ENCODE results near the gene BSG. TPM values are rescaled to one million over a fixed set of nuclear protein-coding genes. Genes with fewer than 3 reads are reported as not detected.

BSG gene
- total and polyA plus RNA-seq, 7 experiments from 2014 or later, result 109 to 349 (median 159) TPM

DNA sequence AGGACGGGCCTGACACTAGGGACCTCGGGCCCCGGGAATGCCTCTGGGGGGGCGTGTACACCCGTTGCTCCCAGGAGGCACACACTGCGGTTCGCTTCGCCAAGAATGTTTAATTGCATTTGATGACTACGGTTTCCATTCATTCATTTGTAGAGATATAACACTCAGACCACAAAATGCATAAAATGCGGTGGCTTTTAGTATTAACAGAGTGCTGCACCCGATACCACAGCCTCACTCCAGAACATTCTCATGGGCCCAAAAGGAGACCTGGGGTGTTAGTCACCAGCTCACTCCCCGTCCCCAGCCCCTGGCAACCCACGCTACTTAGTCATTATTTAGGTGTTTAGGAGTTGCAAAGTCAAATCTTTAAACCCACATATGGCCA is 39.1 kb downstream of the BSG start:
- H3K36me3 Mint-ChIP-seq, result peaks cover 0 to 14% (median 4%) of the 10 kb centered on the region in 5 donors
- Histone ChIP-seq H3K9me3 (ENCODE audit: control insufficient read depth in 2 of 3, low read length in 3 of 3) (no peaks in the 10 kb centered on the region), H3K36me3 (ENCODE audit: control insufficient read depth in 2 of 3, insufficient read depth in 3 of 3, low read length in 3 of 3) (peaks cover 0 to 4% (median 0%) of the 10 kb centered on the region in 3 experiments), H3K27me3 (ENCODE audit: control insufficient read depth in 2 of 2, insufficient read depth in 2 of 2, low read length in 2 of 2) (no peaks in the 10 kb centered on the region), H3K4me3 (ENCODE audit: low read length) (peak overlapping the region; percentile 49), H3K4me1 (ENCODE audit: control insufficient read depth in 2 of 2, insufficient read depth in 2 of 2, low read length in 2 of 2) (peaks cover 12% of the 10 kb centered on the region in 2 donors), H3K27ac (ENCODE audit: low read depth, low read length) (peak overlapping the region; percentile 75)
- peak in 1 of 9 donors; percentile 62 for DNase-seq
- ChIA-PET CTCF (no interaction called here), POLR2A (interaction anchor here (0.6 to 1.8 kb wide), 6 partner anchors 11 to 50 kb away, joined by 3 to 7 read pairs (median 4); no protein-coding TSS in a partner anchor)
- peak overlapping the region; percentile 83 to 97 (median 94) for H3K4me3 Mint-ChIP-seq
- intact Hi-C loops (cut with micrococcal nuclease), result loop anchor here (1.0 to 5.0 kb wide), 6 partner anchors 22 to 100 kb away; partner anchors contain the start of genes BSG (in 2 of the 2) and POLRMT (in 1 of the 2)
- ATAC-seq, result peak; percentile 14
- H3K27me3 Mint-ChIP-seq, result no peaks in the 10 kb centered on the region
- H3K9me3 Mint-ChIP-seq, result no peaks in the 10 kb centered on the region
- peaks cover 0 to 23% (median 17%) of the 10 kb centered on the region in 7 donors for H3K4me1 Mint-ChIP-seq
- H3K27ac Mint-ChIP-seq, result peak overlapping the region in 8 of 9 donors; percentile 80 to 98 (median 88)

- peak overlapping the region in 2 of 9 donors; percentile 28 to 30 for H3K27ac Mint-ChIP-seq
- intact Hi-C loops (cut with micrococcal nuclease), result loop anchor here in 1 of 2 donors (5.0 kb wide), 1 partner anchor 41 kb away; the partner anchor contains the start of gene BSG
- no peak for DNase-seq
Observed at GRCh38 chr19:612941-613340, 40.5 kb downstream of the BSG start.

GRCh38 chr19:613732-614567 is 41.6 kb downstream of the BSG start:
- H3K4me1 ChIP-seq (ENCODE audit: control insufficient read depth in 2 of 2, insufficient read depth in 2 of 2, low read length in 2 of 2), result peaks cover 11 to 12% of the 10 kb centered on the region in 2 donors
- H3K36me3 ChIP-seq (ENCODE audit: control insufficient read depth in 2 of 3, insufficient read depth in 3 of 3, low read length in 3 of 3), result peaks cover 0 to 24% (median 0%) of the 10 kb centered on the region in 3 experiments
- Mint-ChIP-seq H3K27ac (peak overlapping the region in 1 of 9 donors; percentile 27), H3K4me1 (peaks cover 0 to 23% (median 17%) of the 10 kb centered on the region in 7 donors), H3K4me3 (peak overlapping the region in 1 of 10 donors; percentile 67), H3K36me3 (peaks cover 2 to 17% (median 4%) of the 10 kb centered on the region in 5 donors), H3K27me3 (no peaks in the 10 kb centered on the region), H3K9me3 (no peaks in the 10 kb centered on the region)
- CTCF ChIA-PET, result no interaction called here
- intact Hi-C loops (cut with micrococcal nuclease), result loop anchor here in 1 of 2 donors (5.0 kb wide), 1 partner anchor 42 kb away; the partner anchor contains the start of gene BSG
- H3K27me3 ChIP-seq (ENCODE audit: control insufficient read depth in 2 of 2, insufficient read depth in 2 of 2, low read length in 2 of 2), result no peaks in the 10 kb centered on the region
- H3K4me3 ChIP-seq (ENCODE audit: low read length), result no peak overlapping the region
- ATAC-seq, result no peak
- no peaks in the 10 kb centered on the region for H3K9me3 ChIP-seq (ENCODE audit: control insufficient read depth in 2 of 3, low read length in 3 of 3)
- H3K27ac ChIP-seq (ENCODE audit: low read depth, low read length), result no peak overlapping the region
- no peak for DNase-seq
- POLR2A ChIA-PET, result interaction anchor here (0.7 kb wide), 1 partner anchor 19 kb away, joined by 3 read pairs; no protein-coding TSS in a partner anchor

More at GRCh38 chr19:612941-613340, 40.5 kb downstream of the BSG start:
- peaks cover 0 to 14% (median 0%) of the 10 kb centered on the region in 3 experiments for H3K36me3 ChIP-seq (ENCODE audit: control insufficient read depth in 2 of 3, insufficient read depth in 3 of 3, low read length in 3 of 3)
- H3K9me3 ChIP-seq (ENCODE audit: control insufficient read depth in 2 of 3, low read length in 3 of 3), result no peaks in the 10 kb centered on the region
- Mint-ChIP-seq H3K36me3 (peaks cover 0 to 14% (median 4%) of the 10 kb centered on the region in 5 donors), H3K4me1 (peaks cover 0 to 23% (median 17%) of the 10 kb centered on the region in 7 donors), H3K27me3 (no peaks in the 10 kb centered on the region), H3K4me3 (peak overlapping the region in 1 of 10 donors; percentile 41), H3K9me3 (no peaks in the 10 kb centered on the region)
- ChIA-PET POLR2A (interaction anchor here (0.7 kb wide), 1 partner anchor 20 kb away, joined by 3 read pairs; no protein-coding TSS in a partner anchor), CTCF (no interaction called here)
- no peak for ATAC-seq
- no peak overlapping the region for H3K27ac ChIP-seq (ENCODE audit: low read depth, low read length)
- no peaks in the 10 kb centered on the region for H3K27me3 ChIP-seq (ENCODE audit: control insufficient read depth in 2 of 2, insufficient read depth in 2 of 2, low read length in 2 of 2)
- peaks cover 12% of the 10 kb centered on the region in 2 donors for H3K4me1 ChIP-seq (ENCODE audit: control insufficient read depth in 2 of 2, insufficient read depth in 2 of 2, low read length in 2 of 2)
- no peak overlapping the region for H3K4me3 ChIP-seq (ENCODE audit: low read length)

GRCh38 chr19:615619-616018 is 43.2 kb downstream of the BSG start:
- POLR2A ChIA-PET, result no interaction called here
- H3K4me3 Mint-ChIP-seq, result peak overlapping the region in 9 of 10 donors; percentile 33 to 77 (median 59)

GRCh38 chr19:616062-616700 is 43.8 kb downstream of the BSG start:
- Mint-ChIP-seq H3K27ac (no peak overlapping the region), H3K4me1 (peaks cover 0 to 13% (median 8%) of the 10 kb centered on the region in 7 donors), H3K27me3 (no peaks in the 10 kb centered on the region), H3K9me3 (no peaks in the 10 kb centered on the region), H3K4me3 (peak overlapping the region in 1 of 10 donors; percentile 77), H3K36me3 (peaks cover 3 to 18% (median 4%) of the 10 kb centered on the region in 5 donors)
- Histone ChIP-seq H3K27me3 (ENCODE audit: control insufficient read depth in 2 of 2, insufficient read depth in 2 of 2, low read length in 2 of 2) (no peaks in the 10 kb centered on the region), H3K27ac (ENCODE audit: low read depth, low read length) (no peak overlapping the region), H3K4me3 (ENCODE audit: low read length) (no peak overlapping the region), H3K9me3 (ENCODE audit: control insufficient read depth in 2 of 3, low read length in 3 of 3) (no peaks in the 10 kb centered on the region), H3K4me1 (ENCODE audit: control insufficient read depth in 2 of 2, insufficient read depth in 2 of 2, low read length in 2 of 2) (peaks cover 0 to 6% of the 10 kb centered on the region in 2 donors), H3K36me3 (ENCODE audit: control insufficient read depth in 2 of 3, insufficient read depth in 3 of 3, low read length in 3 of 3) (peaks cover 0 to 40% (median 0%) of the 10 kb centered on the region in 3 experiments)
- intact Hi-C loops (cut with micrococcal nuclease), result no loop called here
- CTCF ChIA-PET, result no interaction called here
- POLR2A ChIA-PET, result no interaction called here
- no peak for ATAC-seq
- DNase-seq, result no peak

More at GRCh38 chr19:615619-616018, 43.2 kb downstream of the BSG start:
- Histone ChIP-seq H3K36me3 (ENCODE audit: control insufficient read depth in 2 of 3, insufficient read depth in 3 of 3, low read length in 3 of 3) (peaks cover 0 to 40% (median 0%) of the 10 kb centered on the region in 3 experiments), H3K27ac (ENCODE audit: low read depth, low read length) (no peak overlapping the region), H3K27me3 (ENCODE audit: control insufficient read depth in 2 of 2, insufficient read depth in 2 of 2, low read length in 2 of 2) (no peaks in the 10 kb centered on the region), H3K4me1 (ENCODE audit: control insufficient read depth in 2 of 2, insufficient read depth in 2 of 2, low read length in 2 of 2) (peaks cover 0 to 8% of the 10 kb centered on the region in 2 donors), H3K9me3 (ENCODE audit: control insufficient read depth in 2 of 3, low read length in 3 of 3) (no peaks in the 10 kb centered on the region), H3K4me3 (ENCODE audit: low read length) (no peak overlapping the region)
- ATAC-seq (no peak), DNase-seq (no peak)
- intact Hi-C loops (cut with micrococcal nuclease), result no loop called here
- peak overlapping the region in 1 of 9 donors; percentile 14 for H3K27ac Mint-ChIP-seq
- H3K27me3 Mint-ChIP-seq, result no peaks in the 10 kb centered on the region
- CTCF ChIA-PET, result no interaction called here
- H3K9me3 Mint-ChIP-seq, result no peaks in the 10 kb centered on the region
- H3K36me3 Mint-ChIP-seq, result peaks cover 3 to 21% (median 4%) of the 10 kb centered on the region in 5 donors
- H3K4me1 Mint-ChIP-seq, result peaks cover 0 to 19% (median 13%) of the 10 kb centered on the region in 7 donors

GRCh38 chr19:616747-617526 is 44.5 kb downstream of the BSG start:
- H3K36me3 Mint-ChIP-seq, result peaks cover 3 to 17% (median 4%) of the 10 kb centered on the region in 5 donors
- no peaks in the 10 kb centered on the region for H3K9me3 Mint-ChIP-seq
- H3K4me1 Mint-ChIP-seq, result peaks cover 0 to 9% (median 3%) of the 10 kb centered on the region in 7 donors
- no peaks in the 10 kb centered on the region for H3K9me3 ChIP-seq (ENCODE audit: control insufficient read depth in 2 of 3, low read length in 3 of 3)
- peaks cover 0 to 46% (median 0%) of the 10 kb centered on the region in 3 experiments for H3K36me3 ChIP-seq (ENCODE audit: control insufficient read depth in 2 of 3, insufficient read depth in 3 of 3, low read length in 3 of 3)
- DNase-seq (no peak), ATAC-seq (no peak)
- no peak overlapping the region for H3K4me3 Mint-ChIP-seq
- intact Hi-C loops (cut with micrococcal nuclease), result no loop called here
- no peaks in the 10 kb centered on the region for H3K27me3 ChIP-seq (ENCODE audit: control insufficient read depth in 2 of 2, insufficient read depth in 2 of 2, low read length in 2 of 2)
- no peaks in the 10 kb centered on the region for H3K4me1 ChIP-seq (ENCODE audit: control insufficient read depth in 2 of 2, insufficient read depth in 2 of 2, low read length in 2 of 2)
- POLR2A ChIA-PET, result no interaction called here
- no peak overlapping the region for H3K27ac Mint-ChIP-seq
- H3K4me3 ChIP-seq (ENCODE audit: low read length), result no peak overlapping the region
- H3K27ac ChIP-seq (ENCODE audit: low read depth, low read length), result no peak overlapping the region
- CTCF ChIA-PET, result interaction anchor here (0.8 kb wide), 1 partner anchor 33 kb away, joined by 3 read pairs; no protein-coding TSS in a partner anchor
- H3K27me3 Mint-ChIP-seq, result no peaks in the 10 kb centered on the region
